ENCODE data around the gene RRN3.
"Not testable (repeated sequence)": the region's sequence is repeated elsewhere in the genome, so short reads cannot be mapped to it uniquely, and the experiment has no call there.

RRN3 gene

GRCh38 chr16:15027051-15027450, 67.0 kb downstream of the RRN3 start:
- DNase-seq, result not testable (repeated sequence)

- not testable (repeated sequence) for DNase-seq
These were observed 68.7 kb downstream of the RRN3 start for GRCh38 chr16:15025234-15025951.

- not testable (repeated sequence) for DNase-seq
These were observed 69.2 kb downstream of the RRN3 start for GRCh38 chr16:15024858-15025199.

DNA sequence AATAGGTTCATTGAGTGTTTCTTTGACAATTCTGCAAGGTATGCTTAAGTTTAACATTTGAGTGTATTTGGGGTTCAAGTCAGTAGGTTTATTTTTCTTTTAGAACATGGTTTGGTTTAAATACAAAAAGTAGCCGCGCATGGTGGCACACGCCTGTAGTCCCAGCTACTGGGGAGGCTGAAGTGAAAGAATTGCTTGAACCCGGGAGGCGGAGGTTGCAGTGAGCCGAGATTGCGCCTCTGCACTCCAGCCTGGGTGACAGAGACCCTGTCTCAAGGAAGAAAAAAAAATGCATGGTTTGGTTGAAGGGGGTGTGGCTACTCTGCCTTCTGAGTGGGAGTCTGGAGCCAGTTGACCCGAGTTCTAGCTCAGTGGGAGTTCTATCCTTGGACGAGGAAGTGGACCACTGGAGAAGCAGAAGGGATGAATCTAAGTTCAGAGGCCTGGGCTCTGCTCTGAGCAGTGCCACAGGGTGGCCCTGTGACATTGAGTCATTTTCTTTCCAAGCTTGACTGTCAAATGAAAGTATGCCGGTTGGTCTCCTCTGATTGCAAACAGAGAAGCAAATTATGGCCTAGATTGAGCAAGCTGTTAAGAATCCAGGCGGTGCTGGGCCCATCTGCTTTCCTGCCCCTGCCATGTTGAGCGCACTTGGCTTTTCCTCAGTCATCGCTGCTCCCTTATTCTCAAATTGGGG, 70.5 kb downstream of the RRN3 start:
- not testable (repeated sequence) for DNase-seq

- peak; percentile 10 for DNase-seq
These were observed 71.9 kb downstream of the RRN3 start for GRCh38 chr16:15022194-15022593.

- not testable (repeated sequence) for DNase-seq
These were observed 72.6 kb downstream of the RRN3 start for GRCh38 chr16:15021429-15021828.

- DNase-seq, result not testable (repeated sequence)
These were observed 77.0 kb downstream of the RRN3 start for GRCh38 chr16:15016951-15017580.

- DNase-seq, result not testable (repeated sequence)
These were observed 77.7 kb downstream of the RRN3 start for GRCh38 chr16:15016354-15016753.

- not testable (repeated sequence) for DNase-seq
These were observed 78.4 kb downstream of the RRN3 start for GRCh38 chr16:15015671-15016070.

GRCh38 chr16:15012941-15013340, 81.1 kb downstream of the RRN3 start:
- DNase-seq, result not testable (repeated sequence)
